ENCODE measurements around the gene SPIC.

- TF ChIP-seq CTCF (IDR thresholded peaks at IDR 0.05; ENCODE audit: low read length) (no peak), EZH2 (optimal IDR thresholded peaks at IDR 0.05; ENCODE audit: low read depth, low read length) (no peak), EZH2phosphoT487 (IDR thresholded peaks at IDR 0.05; ENCODE audit: low read length) (no peak)
These were observed 44.7 kb upstream of the SPIC start for GRCh38 chr12:101430456-101430855.

Data from MM.1S (cell line).